ENCODE results near the gene SDK2. TPM values are rescaled to one million over a fixed set of nuclear protein-coding genes. Genes with fewer than 3 reads are reported as not detected.
A peak's percentile ranks its signal among the peaks of the same experiment; 100 is the strongest.

SDK2 gene
- polyA plus RNA-seq, 1 of the 3 experiments (the other 2 are of a cell fraction): 0.02 TPM

GRCh38 chr17:73319766-73320165 lies 324.5 kb downstream of the SDK2 start:
- no peaks in the 10 kb centered on the region for H3K9me3 ChIP-seq
- CTCF ChIA-PET: interaction anchor here (0.6 to 3.6 kb wide), 7 partner anchors 9 to 594 kb away, joined by 3 to 29 read pairs (median 8); no protein-coding TSS in a partner anchor
- H3K27ac ChIP-seq (ENCODE audit: low read depth in 2 of 2, low read length in 1 of 2): no peak overlapping the region
- no peaks in the 10 kb centered on the region for H3K27me3 ChIP-seq (ENCODE audit: insufficient read depth)
- no peak overlapping the region for H3K4me3 ChIP-seq (ENCODE audit: low read depth in 2 of 2, low read length in 1 of 2)
- no peaks in the 10 kb centered on the region for H3K36me3 ChIP-seq (replicated peaks in 1 of 2; ENCODE audit: control insufficient read depth in 1 of 2, insufficient read depth in 2 of 2, low read length in 1 of 2)
- no peak overlapping the region for H3K9ac ChIP-seq
- peaks cover 0 to 45% of the 10 kb centered on the region in 2 experiments; a peak in 1 of 4 replicates for H3K4me1 ChIP-seq (ENCODE audit: control insufficient read depth in 1 of 2, insufficient read depth in 2 of 2, low read depth in 1 of 2, low read length in 1 of 2)
- H3K79me2 ChIP-seq (ENCODE audit: insufficient read depth): no peaks in the 10 kb centered on the region
- no peaks in the 10 kb centered on the region for H3K9me2 ChIP-seq
- DNase-seq: peak; percentile 31
- no peak for TF ChIP-seq YY1 (IDR thresholded peaks at IDR 0.05; ENCODE audit: low read depth)
- TF ChIP-seq SMC3 (IDR thresholded peaks at IDR 0.05; ENCODE audit: low read depth, low read length): no peak
- TF ChIP-seq JUND (IDR thresholded peaks at IDR 0.05): no peak
- peaks cover 5% of the 10 kb centered on the region for H3F3A ChIP-seq (replicated peaks; ENCODE audit: insufficient read depth)
- H3K4me2 ChIP-seq: no peak overlapping the region
- POLR2A ChIA-PET: interaction anchor here (1.7 kb wide), 1 partner anchor 35 kb away, joined by 3 read pairs; no protein-coding TSS in a partner anchor
- H4K20me1 ChIP-seq (ENCODE audit: insufficient read depth): no peaks in the 10 kb centered on the region
- 67% methylated on average over 3 of the region's 3 CpGs for WGBS (ENCODE audit: low lambda C conversion rate)
- no peak overlapping the region for H2AFZ ChIP-seq (ENCODE audit: low read depth)

GRCh38 chr17:73318836-73319235 lies 325.4 kb downstream of the SDK2 start:
- H3K4me1 ChIP-seq (ENCODE audit: control insufficient read depth in 1 of 2, insufficient read depth in 2 of 2, low read depth in 1 of 2, low read length in 1 of 2): peaks cover 0 to 37% of the 10 kb centered on the region in 2 experiments; a peak in 1 of 4 replicates
- H3K9ac ChIP-seq: no peak overlapping the region
- no peaks in the 10 kb centered on the region for H3K9me2 ChIP-seq
- TF ChIP-seq ZBTB33 (IDR thresholded peaks at IDR 0.05; ENCODE audit: borderline replicate concordance, low read depth): no peak
- 0 out of 2 replicates have a peak, but pooled peaks have one; percentile 2 for TF ChIP-seq RAD21 (IDR thresholded peaks at IDR 0.05; ENCODE audit: low read length)
- TF ChIP-seq CHD2 (IDR thresholded peaks at IDR 0.05; ENCODE audit: low read length, partially characterized antibody): no peak
- no peak for TF ChIP-seq MEF2A (IDR thresholded peaks at IDR 0.05; ENCODE audit: borderline replicate concordance, low read depth)
- H3F3A ChIP-seq (replicated peaks; ENCODE audit: insufficient read depth): peaks cover 5% of the 10 kb centered on the region
- H3K27me3 ChIP-seq (ENCODE audit: insufficient read depth): no peaks in the 10 kb centered on the region
- no peaks in the 10 kb centered on the region for H3K79me2 ChIP-seq (ENCODE audit: insufficient read depth)
- WGBS (ENCODE audit: low lambda C conversion rate): 77% methylated on average over 5 of the region's 5 CpGs
- CTCF ChIA-PET: interaction anchor here (1.2 to 3.6 kb wide), 7 partner anchors 8 to 593 kb away, joined by 4 to 29 read pairs (median 11); no protein-coding TSS in a partner anchor
- H2AFZ ChIP-seq (ENCODE audit: low read depth): no peak overlapping the region
- H4K20me1 ChIP-seq (ENCODE audit: insufficient read depth): no peaks in the 10 kb centered on the region
- no peak overlapping the region for H3K27ac ChIP-seq (ENCODE audit: low read depth in 2 of 2, low read length in 1 of 2)
- H3K9me3 ChIP-seq: no peaks in the 10 kb centered on the region
- H3K4me2 ChIP-seq: no peak overlapping the region
- no peaks in the 10 kb centered on the region for H3K36me3 ChIP-seq (replicated peaks in 1 of 2; ENCODE audit: control insufficient read depth in 1 of 2, insufficient read depth in 2 of 2, low read length in 1 of 2)
- H3K4me3 ChIP-seq (ENCODE audit: low read depth in 2 of 2, low read length in 1 of 2): no peak overlapping the region
- POLR2A ChIA-PET: interaction anchor here (1.3 to 1.8 kb wide), 3 partner anchors 24 to 38 kb away, joined by 3 to 6 read pairs (median 4); no protein-coding TSS in a partner anchor
- DNase-seq: peak; percentile 76

GRCh38 chr17:73318427-73318813 lies 325.8 kb downstream of the SDK2 start:
- ChIA-PET POLR2A (interaction anchor here (1.3 to 1.8 kb wide), 3 partner anchors 24 to 39 kb away, joined by 3 to 6 read pairs (median 4); no protein-coding TSS in a partner anchor), CTCF (interaction anchor here (1.0 to 3.6 kb wide), 8 partner anchors 8 to 593 kb away, joined by 3 to 29 read pairs (median 8); no protein-coding TSS in a partner anchor)
- TF ChIP-seq JUND (IDR thresholded peaks at IDR 0.05) (no peak), MEF2A (IDR thresholded peaks at IDR 0.05; ENCODE audit: borderline replicate concordance, low read depth) (no peak), CTCF (IDR thresholded peaks at IDR 0.05) (no peak), RXRA (IDR thresholded peaks at IDR 0.05; ENCODE audit: borderline replicate concordance, low read depth) (no peak), RAD21 (IDR thresholded peaks at IDR 0.05; ENCODE audit: low read length) (no peak), NRF1 (IDR thresholded peaks at IDR 0.05; ENCODE audit: low read depth, low read length) (no peak)
- Histone ChIP-seq H3K9ac (no peak overlapping the region), H3K79me2 (ENCODE audit: insufficient read depth) (no peaks in the 10 kb centered on the region), H3K9me2 (no peaks in the 10 kb centered on the region), H3K4me2 (no peak overlapping the region), H3K36me3 (replicated peaks in 1 of 2; ENCODE audit: control insufficient read depth in 1 of 2, insufficient read depth in 2 of 2, low read length in 1 of 2) (no peaks in the 10 kb centered on the region), H4K20me1 (ENCODE audit: insufficient read depth) (no peaks in the 10 kb centered on the region), H3K9me3 (no peaks in the 10 kb centered on the region), H3K4me3 (ENCODE audit: low read depth in 2 of 2, low read length in 1 of 2) (no peak overlapping the region), H3K27me3 (ENCODE audit: insufficient read depth) (no peaks in the 10 kb centered on the region), H3K4me1 (ENCODE audit: control insufficient read depth in 1 of 2, insufficient read depth in 2 of 2, low read depth in 1 of 2, low read length in 1 of 2) (peaks cover 0 to 34% of the 10 kb centered on the region in 2 experiments; a peak in 1 of 4 replicates), H2AFZ (ENCODE audit: low read depth) (no peak overlapping the region), H3F3A (replicated peaks; ENCODE audit: insufficient read depth) (peaks cover 5% of the 10 kb centered on the region), H3K27ac (ENCODE audit: low read depth in 2 of 2, low read length in 1 of 2) (peak overlapping the region in 1 of 2 experiments; percentile 43; a peak in 2 of 4 replicates)
- WGBS (ENCODE audit: low lambda C conversion rate): 92% methylated on average over 8 of the region's 8 CpGs
- DNase-seq: no peak
